K562 treated with DMSO at 1 percent for 12 hours (cell line): ENCODE measurements around the gene RAET1G. TPM values are rescaled to one million over a fixed set of nuclear protein-coding genes. Genes with fewer than 3 reads are reported as not detected.

Experiments
- total RNA-seq: library from RNA; unstranded; fragments of 300-600 nt; gene quantifications from 2 replicates; pipeline ENCODE4 v1.2.3, GENCODE V29; 2022; ENCODE audit not compliant: insufficient read depth

Gene RAET1G
- not detected in 2 replicates for total RNA-seq

DNA sequence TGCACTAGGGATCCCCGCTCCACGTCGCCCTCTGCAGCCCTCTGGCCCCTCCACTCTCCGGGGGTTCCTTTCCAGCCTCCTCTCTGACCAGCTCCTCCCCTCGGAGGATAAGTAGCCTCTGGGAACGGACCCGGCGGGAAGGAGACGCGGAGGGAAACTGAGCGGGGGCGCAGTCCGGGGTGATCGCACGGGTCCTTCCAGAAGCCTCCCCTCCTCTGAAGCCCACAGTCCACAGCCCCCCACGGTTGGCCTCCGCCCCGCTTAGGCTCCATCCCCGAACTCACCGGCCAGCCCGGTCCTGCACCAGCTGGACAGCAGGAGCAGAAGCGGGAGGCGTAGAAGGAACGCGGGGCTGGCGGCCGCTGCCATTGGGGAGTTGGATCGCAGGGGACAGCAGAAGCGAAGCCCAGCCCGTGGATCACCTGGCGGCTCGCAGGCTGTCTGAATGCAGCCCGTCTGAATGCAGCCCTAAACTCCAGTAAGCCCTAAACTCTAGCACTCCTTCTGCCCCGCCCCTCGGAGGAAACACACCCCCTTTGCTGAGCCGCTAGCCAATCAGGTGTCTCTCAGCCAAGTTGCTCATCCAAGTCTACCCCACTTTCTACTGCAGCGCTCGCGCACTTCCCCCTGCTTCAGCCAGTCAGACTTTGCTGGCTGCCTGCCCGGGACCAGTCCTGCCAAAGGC lies at the start of gene RAET1G:
TSS of gene RAET1G (minus strand) at position 480 of the 685 bp plus-strand sequence. CDS start at position 369, 111 bp downstream.

GRCh38 chr6:149963462-149964307 lies 40.8 kb upstream of the RAET1G start, which contains the start of gene ULBP1:
Gene ULBP1, plus strand, starts transcription at chr6:149963943. Its CDS starts 107 bp downstream, at chr6:149964050.

DNA sequence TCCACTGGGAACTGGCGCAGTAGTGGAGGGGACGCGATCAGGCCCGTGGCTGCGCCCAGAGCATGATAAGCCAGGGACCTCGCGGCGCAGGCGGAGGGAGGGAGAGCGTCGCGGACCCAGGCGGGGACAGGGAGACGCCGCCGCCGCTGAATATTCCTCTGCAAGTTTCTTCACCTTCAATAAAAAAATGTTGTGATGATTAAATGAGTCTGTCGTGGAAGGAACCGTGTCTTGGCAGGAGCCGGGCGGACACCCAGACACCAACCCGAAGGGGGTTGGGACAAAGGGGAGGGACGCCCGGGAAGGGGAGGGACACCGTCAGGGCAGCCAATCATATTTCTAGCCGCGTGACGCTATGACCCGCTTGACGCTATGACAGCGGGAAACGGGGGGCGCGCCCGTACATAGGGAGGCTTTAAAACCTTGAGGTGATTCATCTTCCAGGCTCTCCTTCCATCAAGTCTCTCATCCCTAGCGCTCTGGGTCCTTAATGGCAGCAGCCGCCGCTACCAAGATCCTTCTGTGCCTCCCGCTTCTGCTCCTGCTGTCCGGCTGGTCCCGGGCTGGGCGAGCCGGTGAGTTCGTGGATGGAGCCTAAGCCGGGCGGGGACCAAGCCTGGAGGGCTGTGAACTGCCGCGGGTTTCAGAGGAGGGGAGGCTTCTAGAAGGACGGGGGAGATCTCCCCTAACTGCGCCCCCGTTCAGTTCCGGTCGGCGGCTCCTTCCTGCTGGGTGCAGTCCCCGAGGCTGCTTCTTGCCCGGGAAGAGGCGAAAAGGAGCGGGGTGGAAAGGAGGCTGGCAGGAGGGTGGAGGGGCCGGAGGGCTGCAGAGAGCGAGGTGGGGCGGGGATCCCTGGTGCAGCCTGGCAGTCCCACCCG lies 18.9 kb upstream of the RAET1G start, which contains the start of gene ULBP2:
TSS of gene ULBP2 (plus strand) at position 432 of the 878 bp plus-strand sequence. CDS start at position 491, 59 bp downstream.

GRCh38 chr6:149897855-149898744 lies 24.8 kb downstream of the RAET1G start, which contains the start of gene RAET1E:
Gene RAET1E, minus strand, starts transcription at chr6:149898113. Its CDS starts 7,212 bp downstream, at chr6:149890901.

Other genes starting within 250 kb of the RAET1G start
- 3.4 and 20.9 TPM in 2 replicates for gene LATS1, start 205.0 kb downstream of the RAET1G start, total RNA-seq
- 18.9 and 43.6 TPM in 2 replicates for gene NUP43, start 176.6 kb downstream of the RAET1G start, total RNA-seq
- gene PCMT1, start 173.4 kb downstream of the RAET1G start, total RNA-seq: 315 and 448 TPM in 2 replicates
- 2.7 and 6.7 TPM in 2 replicates for gene LRP11, start 58.8 kb downstream of the RAET1G start, total RNA-seq
- gene RAET1E, start 25.0 kb downstream of the RAET1G start, total RNA-seq: not detected in 2 replicates
- gene ULBP2, start 18.9 kb upstream of the RAET1G start, total RNA-seq: 12.3 and 16.6 TPM in 2 replicates
- gene ULBP1, start 40.8 kb upstream of the RAET1G start, total RNA-seq: 4.0 and 10.6 TPM in 2 replicates
- not detected in 2 replicates for gene RAET1L, start 102.4 kb upstream of the RAET1G start, total RNA-seq
- not detected in 2 replicates for gene ULBP3, start 146.0 kb upstream of the RAET1G start, total RNA-seq
- 5.5 and 7.3 TPM in 2 replicates for gene PPP1R14C, start 219.9 kb upstream of the RAET1G start, total RNA-seq